ENCODE measurements around the gene DOCK1. TPM values are rescaled to one million over a fixed set of nuclear protein-coding genes. Genes with fewer than 3 reads are reported as not detected.

Gene DOCK1
- total RNA-seq, 1 experiment from 2014 or later = 40.0 TPM

GRCh38 chr10:127347202-127347959 is 442.2 kb downstream of the DOCK1 start:
- Mint-ChIP-seq H3K4me3 (ENCODE audit: unreplicated experiment) (no peak overlapping the region), H3K36me3 (ENCODE audit: insufficient read depth, unreplicated experiment) (peaks cover 22% of the 10 kb centered on the region), H3K4me1 (ENCODE audit: insufficient read depth, unreplicated experiment) (no peaks in the 10 kb centered on the region), H3K9me3 (ENCODE audit: unreplicated experiment) (no peaks in the 10 kb centered on the region), H3K27ac (ENCODE audit: low read depth, unreplicated experiment) (no peak overlapping the region), H3K27me3 (ENCODE audit: insufficient read depth, unreplicated experiment) (no peaks in the 10 kb centered on the region)
- no peak for TF ChIP-seq CTCF (IDR thresholded peaks at IDR 0.05; ENCODE audit: unreplicated experiment)
- intact Hi-C loops (cut with micrococcal nuclease) = no loop called here
- CTCF ChIA-PET = interaction anchor here (0.7 kb wide), 1 partner anchor 279 kb away, joined by 3 read pairs; no protein-coding TSS in a partner anchor
- no TSS peak for BruUV-seq (replicated peaks)
- DNase-seq (ENCODE audit: unreplicated experiment) = no peak
- POLR2A ChIA-PET = no interaction called here

- no peaks in the 10 kb centered on the region for H3K9me3 Mint-ChIP-seq (ENCODE audit: unreplicated experiment)
- peaks cover 30% of the 10 kb centered on the region for H3K36me3 Mint-ChIP-seq (ENCODE audit: insufficient read depth, unreplicated experiment)
- ChIA-PET POLR2A (interaction anchor here (0.5 kb wide), 1 partner anchor 47 kb away, joined by 5 read pairs; no protein-coding TSS in a partner anchor), CTCF (no interaction called here)
- TF ChIP-seq CTCF (IDR thresholded peaks at IDR 0.05; ENCODE audit: unreplicated experiment) = no peak
- no peaks in the 10 kb centered on the region for H3K4me1 Mint-ChIP-seq (ENCODE audit: insufficient read depth, unreplicated experiment)
- BruUV-seq (replicated peaks) = no TSS peak
- no peak overlapping the region for H3K27ac Mint-ChIP-seq (ENCODE audit: low read depth, unreplicated experiment)
- H3K4me3 Mint-ChIP-seq (ENCODE audit: unreplicated experiment) = no peak overlapping the region
- intact Hi-C loops (cut with micrococcal nuclease) = no loop called here
- no peak for DNase-seq (ENCODE audit: unreplicated experiment)
- H3K27me3 Mint-ChIP-seq (ENCODE audit: insufficient read depth, unreplicated experiment) = no peaks in the 10 kb centered on the region
Observed at GRCh38 chr10:127349737-127350136, 444.5 kb downstream of the DOCK1 start.

- H3K36me3 Mint-ChIP-seq (ENCODE audit: insufficient read depth, unreplicated experiment) = peaks cover 25% of the 10 kb centered on the region
- intact Hi-C loops (cut with micrococcal nuclease) = no loop called here
- H3K27ac Mint-ChIP-seq (ENCODE audit: low read depth, unreplicated experiment) = peak overlapping the region; percentile 1
- no peak for TF ChIP-seq CTCF (IDR thresholded peaks at IDR 0.05; ENCODE audit: unreplicated experiment)
- no peak for DNase-seq (ENCODE audit: unreplicated experiment)
- CTCF ChIA-PET = no interaction called here
- POLR2A ChIA-PET = no interaction called here
- no peaks in the 10 kb centered on the region for H3K9me3 Mint-ChIP-seq (ENCODE audit: unreplicated experiment)
- H3K4me1 Mint-ChIP-seq (ENCODE audit: insufficient read depth, unreplicated experiment) = no peaks in the 10 kb centered on the region
- H3K27me3 Mint-ChIP-seq (ENCODE audit: insufficient read depth, unreplicated experiment) = no peaks in the 10 kb centered on the region
- H3K4me3 Mint-ChIP-seq (ENCODE audit: unreplicated experiment) = no peak overlapping the region
- BruUV-seq (replicated peaks) = no TSS peak
Observed at GRCh38 chr10:127351542-127351941, 446.3 kb downstream of the DOCK1 start.

- no TSS peak for BruUV-seq (replicated peaks)
- Mint-ChIP-seq H3K36me3 (ENCODE audit: insufficient read depth, unreplicated experiment) (peaks cover 25% of the 10 kb centered on the region), H3K4me1 (ENCODE audit: insufficient read depth, unreplicated experiment) (no peaks in the 10 kb centered on the region), H3K4me3 (ENCODE audit: unreplicated experiment) (no peak overlapping the region), H3K27me3 (ENCODE audit: insufficient read depth, unreplicated experiment) (no peaks in the 10 kb centered on the region), H3K27ac (ENCODE audit: low read depth, unreplicated experiment) (no peak overlapping the region), H3K9me3 (ENCODE audit: unreplicated experiment) (no peaks in the 10 kb centered on the region)
- CTCF ChIA-PET = interaction anchor here (0.9 to 1.7 kb wide), 2 partner anchors 79 to 224 kb away, joined by 3 to 9 read pairs; no protein-coding TSS in a partner anchor
- intact Hi-C loops (cut with micrococcal nuclease) = no loop called here
- POLR2A ChIA-PET = no interaction called here
- DNase-seq (ENCODE audit: unreplicated experiment) = no peak
- TF ChIP-seq CTCF (IDR thresholded peaks at IDR 0.05; ENCODE audit: unreplicated experiment) = no peak
Observed at GRCh38 chr10:127353544-127353943, 448.3 kb downstream of the DOCK1 start.
